ENCODE data around the gene ARHGAP6. TPM values are rescaled to one million over a fixed set of nuclear protein-coding genes. Genes with fewer than 3 reads are reported as not detected.

ARHGAP6 gene
- total and polyA plus RNA-seq, 2 donors (not counting 3 experiments of a cell fraction or from before 2014, with no cell fraction given): 0.69 to 0.83 TPM

DNA sequence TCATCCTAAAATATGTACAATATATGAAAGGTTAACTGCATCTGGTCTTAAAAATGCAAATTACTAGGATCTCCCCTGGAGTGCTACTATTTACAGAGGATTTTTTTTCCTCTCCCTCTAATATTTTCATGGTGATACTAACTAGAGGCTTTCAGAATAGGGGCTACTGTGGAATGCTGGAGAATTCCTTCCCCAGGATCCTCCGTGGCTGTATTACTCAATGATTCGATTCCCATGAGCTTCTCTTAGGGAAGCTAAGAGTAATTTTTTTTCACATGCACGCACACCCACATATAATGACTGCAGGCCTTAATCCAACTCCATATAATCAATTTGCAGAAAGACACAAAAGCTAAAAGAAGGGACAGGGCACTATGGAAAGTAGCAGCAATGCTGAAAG is 184.7 kb downstream of the ARHGAP6 start:
- no peaks in the 10 kb centered on the region for H3K36me3 ChIP-seq (ENCODE audit: control insufficient read depth in 2 of 2, extremely low read depth in 1 of 2, insufficient read depth in 2 of 2, low read length in 2 of 2)
- H3K4me2 ChIP-seq (ENCODE audit: insufficient read depth, low read length): no peak overlapping the region
- FAIRE-seq: no peak
- no peak overlapping the region for H3K27ac ChIP-seq (ENCODE audit: insufficient read depth, low read depth, low read length)
- dilution Hi-C loops (cut with MboI; ENCODE audit: extremely low pct_ligation_motif_present, low sequenced_read_pairs): no loop called here
- no peaks in the 10 kb centered on the region for H3K4me1 ChIP-seq (ENCODE audit: control insufficient read depth, extremely low read depth, insufficient read depth, low read length)
- CTCF ChIA-PET: interaction anchor here (1.8 kb wide), 1 partner anchor 100 kb away, joined by 7 read pairs; no protein-coding TSS in a partner anchor
- intact Hi-C loops (cut with micrococcal nuclease): no loop called here
- no peaks in the 10 kb centered on the region for H3K9me1 ChIP-seq (replicated peaks; ENCODE audit: control insufficient read depth, extremely low read depth, insufficient read depth, low read length)
- H4K20me1 ChIP-seq (replicated peaks; ENCODE audit: control insufficient read depth, extremely low read depth, insufficient read depth, low read length): no peaks in the 10 kb centered on the region
- no peaks in the 10 kb centered on the region for H3K27me3 ChIP-seq (ENCODE audit: control insufficient read depth in 2 of 2, insufficient read depth in 2 of 2, low read length in 2 of 2)
- no peaks in the 10 kb centered on the region for H3K79me2 ChIP-seq (ENCODE audit: control insufficient read depth, insufficient read depth, low read length)
- TF ChIP-seq MYC (IDR thresholded peaks at IDR 0.05; ENCODE audit: low read depth, low read length) (no peak), GATA2 (IDR thresholded peaks at IDR 0.05; ENCODE audit: insufficient read depth, insufficient read length, low read depth, low read length) (no peak), POLR2AphosphoS5 (IDR thresholded peaks at IDR 0.05; ENCODE audit: insufficient read depth, low read depth, low read length) (no peak), EZH2 (IDR thresholded peaks at IDR 0.05; ENCODE audit: borderline replicate concordance, low read depth, low read length, severe bottlenecking) (no peak), FOS (IDR thresholded peaks at IDR 0.05; ENCODE audit: borderline replicate concordance, insufficient read depth, low read length) (no peak), POLR2A (IDR thresholded peaks at IDR 0.05; ENCODE audit: low read depth, low read length) (no peak), JUN (IDR thresholded peaks at IDR 0.05; ENCODE audit: borderline replicate concordance, insufficient read depth, insufficient read length, low read depth) (no peak)
- TF ChIP-seq, protein P1, sequence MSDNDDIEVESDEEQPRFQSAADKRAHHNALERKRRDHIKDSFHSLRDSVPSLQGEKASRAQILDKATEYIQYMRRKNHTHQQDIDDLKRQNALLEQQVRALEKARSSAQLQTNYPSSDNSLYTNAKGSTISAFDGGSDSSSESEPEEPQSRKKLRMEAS (IDR thresholded peaks at IDR 0.05; ENCODE audit: insufficient read depth, insufficient read length): no peak
- TF ChIP-seq, protein P2, sequence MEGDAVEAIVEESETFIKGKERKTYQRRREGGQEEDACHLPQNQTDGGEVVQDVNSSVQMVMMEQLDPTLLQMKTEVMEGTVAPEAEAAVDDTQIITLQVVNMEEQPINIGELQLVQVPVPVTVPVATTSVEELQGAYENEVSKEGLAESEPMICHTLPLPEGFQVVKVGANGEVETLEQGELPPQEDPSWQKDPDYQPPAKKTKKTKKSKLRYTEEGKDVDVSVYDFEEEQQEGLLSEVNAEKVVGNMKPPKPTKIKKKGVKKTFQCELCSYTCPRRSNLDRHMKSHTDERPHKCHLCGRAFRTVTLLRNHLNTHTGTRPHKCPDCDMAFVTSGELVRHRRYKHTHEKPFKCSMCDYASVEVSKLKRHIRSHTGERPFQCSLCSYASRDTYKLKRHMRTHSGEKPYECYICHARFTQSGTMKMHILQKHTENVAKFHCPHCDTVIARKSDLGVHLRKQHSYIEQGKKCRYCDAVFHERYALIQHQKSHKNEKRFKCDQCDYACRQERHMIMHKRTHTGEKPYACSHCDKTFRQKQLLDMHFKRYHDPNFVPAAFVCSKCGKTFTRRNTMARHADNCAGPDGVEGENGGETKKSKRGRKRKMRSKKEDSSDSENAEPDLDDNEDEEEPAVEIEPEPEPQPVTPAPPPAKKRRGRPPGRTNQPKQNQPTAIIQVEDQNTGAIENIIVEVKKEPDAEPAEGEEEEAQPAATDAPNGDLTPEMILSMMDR (IDR thresholded peaks at IDR 0.05; ENCODE audit: extremely low read depth in 1 of 2, insufficient read depth in 1 of 2, low read depth in 1 of 2, low read length in 2 of 2): no peak
- H3K9ac ChIP-seq (replicated peaks; ENCODE audit: extremely low read depth, insufficient read depth, low read length): no peak overlapping the region
- DNase-seq (ENCODE audit: low read depth, low spot score): no peak
- no peak overlapping the region for H3K4me3 ChIP-seq (replicated peaks in 1 of 3; ENCODE audit: insufficient read depth in 1 of 3, low read depth in 1 of 3, low read length in 3 of 3)
- no peak overlapping the region for H2AFZ ChIP-seq (ENCODE audit: low read depth, low read length)
- BruUV-seq (replicated peaks): no TSS peak
- no peaks in the 10 kb centered on the region for H3K9me3 ChIP-seq (replicated peaks; ENCODE audit: control insufficient read depth, insufficient read depth, low read length)
- POLR2A ChIA-PET: no interaction called here
